ENCODE results near the gene RRAS.
A peak's percentile ranks its signal among the peaks of the same experiment; 100 is the strongest.

Gene RRAS

GRCh38 chr19:49640113-49640898, at the start of gene RRAS:
RRAS (minus strand) TSS chr19:49640143; CDS start chr19:49640098, 45 bp downstream.
- Histone ChIP-seq H3K4me1 (ENCODE audit: control insufficient read depth in 5 of 5, insufficient read depth in 5 of 5, low read length in 5 of 5) (peaks cover 17 to 75% (median 66%) of the 10 kb centered on the region in 5 donors), H3K4me3 (ENCODE audit: low read depth in 1 of 5, low read length in 5 of 5) (peak within 1 kb of the TSS; percentile 77 to 89 (median 85)), H3K36me3 (ENCODE audit: control insufficient read depth in 5 of 5, insufficient read depth in 5 of 5, low read length in 5 of 5) (peaks cover 0 to 19% (median 16%) of the 10 kb centered on the region in 5 donors), H3K9ac (ENCODE audit: low read length in 5 of 5) (peak within 1 kb of the TSS; percentile 94 to 100 (median 98)), H3K27ac (ENCODE audit: low read depth, low read length) (peak within 1 kb of the TSS; percentile 100), H3K9me3 (ENCODE audit: control insufficient read depth in 5 of 5, low read length in 5 of 5) (no peaks in the 10 kb centered on the region), H3K27me3 (ENCODE audit: control insufficient read depth in 5 of 5, insufficient read depth in 4 of 5, low read length in 5 of 5) (peaks cover 0 to 5% (median 0%) of the 10 kb centered on the region in 5 donors)

- Histone ChIP-seq H3K9ac (ENCODE audit: low read length in 5 of 5) (peak within 1 kb of the TSS in 3 of 5 donors; percentile 27 to 68 (median 50)), H3K36me3 (ENCODE audit: control insufficient read depth in 5 of 5, insufficient read depth in 5 of 5, low read length in 5 of 5) (peaks cover 0 to 34% (median 28%) of the 10 kb centered on the region in 5 donors), H3K27me3 (ENCODE audit: control insufficient read depth in 5 of 5, insufficient read depth in 4 of 5, low read length in 5 of 5) (peaks cover 10 to 33% (median 21%) of the 10 kb centered on the region in 5 donors), H3K9me3 (ENCODE audit: control insufficient read depth in 5 of 5, low read length in 5 of 5) (no peaks in the 10 kb centered on the region), H3K27ac (ENCODE audit: low read depth, low read length) (peak within 1 kb of the TSS; percentile 30), H3K4me3 (ENCODE audit: low read depth in 1 of 5, low read length in 5 of 5) (peak within 1 kb of the TSS; percentile 43 to 75 (median 66)), H3K4me1 (ENCODE audit: control insufficient read depth in 5 of 5, insufficient read depth in 5 of 5, low read length in 5 of 5) (peaks cover 7 to 58% (median 40%) of the 10 kb centered on the region in 5 donors)
Observed at GRCh38 chr19:49689133-49690078, 49.5 kb upstream of the RRAS start, which contains the start of gene ADM5. ADM5 (plus strand) TSS chr19:49689594; CDS start chr19:49689838, 244 bp downstream.

GRCh38 chr19:49688531-49689132, 48.7 kb upstream of the RRAS start:
- Histone ChIP-seq H3K27me3 (ENCODE audit: control insufficient read depth in 5 of 5, insufficient read depth in 4 of 5, low read length in 5 of 5) (peaks cover 10 to 33% (median 21%) of the 10 kb centered on the region in 5 donors), H3K9me3 (ENCODE audit: control insufficient read depth in 5 of 5, low read length in 5 of 5) (no peaks in the 10 kb centered on the region), H3K27ac (ENCODE audit: low read depth, low read length) (no peak overlapping the region), H3K36me3 (ENCODE audit: control insufficient read depth in 5 of 5, insufficient read depth in 5 of 5, low read length in 5 of 5) (peaks cover 0 to 42% (median 36%) of the 10 kb centered on the region in 5 donors), H3K4me3 (ENCODE audit: low read depth in 1 of 5, low read length in 5 of 5) (peak overlapping the region in 2 of 5 donors; percentile 19 to 65), H3K9ac (ENCODE audit: low read length in 5 of 5) (peak overlapping the region in 1 of 5 donors; percentile 14), H3K4me1 (ENCODE audit: control insufficient read depth in 5 of 5, insufficient read depth in 5 of 5, low read length in 5 of 5) (peaks cover 7 to 58% (median 40%) of the 10 kb centered on the region in 5 donors)

GRCh38 chr19:49687566-49688316, 47.8 kb upstream of the RRAS start:
- H3K36me3 ChIP-seq (ENCODE audit: control insufficient read depth in 5 of 5, insufficient read depth in 5 of 5, low read length in 5 of 5): peaks cover 0 to 46% (median 39%) of the 10 kb centered on the region in 5 donors
- H3K4me3 ChIP-seq (ENCODE audit: low read depth in 1 of 5, low read length in 5 of 5): peak overlapping the region in 2 of 5 donors; percentile 24 to 65
- no peak overlapping the region for H3K9ac ChIP-seq (ENCODE audit: low read length in 5 of 5)
- H3K4me1 ChIP-seq (ENCODE audit: control insufficient read depth in 5 of 5, insufficient read depth in 5 of 5, low read length in 5 of 5): peaks cover 7 to 58% (median 40%) of the 10 kb centered on the region in 5 donors
- peaks cover 10 to 33% (median 21%) of the 10 kb centered on the region in 5 donors for H3K27me3 ChIP-seq (ENCODE audit: control insufficient read depth in 5 of 5, insufficient read depth in 4 of 5, low read length in 5 of 5)
- H3K9me3 ChIP-seq (ENCODE audit: control insufficient read depth in 5 of 5, low read length in 5 of 5): no peaks in the 10 kb centered on the region
- H3K27ac ChIP-seq (ENCODE audit: low read depth, low read length): no peak overlapping the region

GRCh38 chr19:49687150-49687549, 47.2 kb upstream of the RRAS start:
- peaks cover 7 to 58% (median 41%) of the 10 kb centered on the region in 5 donors for H3K4me1 ChIP-seq (ENCODE audit: control insufficient read depth in 5 of 5, insufficient read depth in 5 of 5, low read length in 5 of 5)
- H3K27ac ChIP-seq (ENCODE audit: low read depth, low read length): no peak overlapping the region
- H3K36me3 ChIP-seq (ENCODE audit: control insufficient read depth in 5 of 5, insufficient read depth in 5 of 5, low read length in 5 of 5): peaks cover 0 to 51% (median 43%) of the 10 kb centered on the region in 5 donors
- no peaks in the 10 kb centered on the region for H3K9me3 ChIP-seq (ENCODE audit: control insufficient read depth in 5 of 5, low read length in 5 of 5)
- no peak overlapping the region for H3K9ac ChIP-seq (ENCODE audit: low read length in 5 of 5)
- H3K4me3 ChIP-seq (ENCODE audit: low read depth in 1 of 5, low read length in 5 of 5): peak overlapping the region in 1 of 5 donors; percentile 65
- peaks cover 10 to 33% (median 21%) of the 10 kb centered on the region in 5 donors for H3K27me3 ChIP-seq (ENCODE audit: control insufficient read depth in 5 of 5, insufficient read depth in 4 of 5, low read length in 5 of 5)

- H3K4me3 ChIP-seq (ENCODE audit: low read depth in 1 of 5, low read length in 5 of 5): no peak overlapping the region
- H3K27ac ChIP-seq (ENCODE audit: low read depth, low read length): no peak overlapping the region
Observed at GRCh38 chr19:49686503-49687088, 46.7 kb upstream of the RRAS start.

GRCh38 chr19:49685845-49686332, 45.9 kb upstream of the RRAS start:
- H3K27ac ChIP-seq (ENCODE audit: low read depth, low read length): no peak overlapping the region
- no peak overlapping the region for H3K4me3 ChIP-seq (ENCODE audit: low read depth in 1 of 5, low read length in 5 of 5)
- H3K4me1 ChIP-seq (ENCODE audit: control insufficient read depth in 5 of 5, insufficient read depth in 5 of 5, low read length in 5 of 5): peaks cover 7 to 57% (median 41%) of the 10 kb centered on the region in 5 donors
- peaks cover 0 to 57% (median 49%) of the 10 kb centered on the region in 5 donors for H3K36me3 ChIP-seq (ENCODE audit: control insufficient read depth in 5 of 5, insufficient read depth in 5 of 5, low read length in 5 of 5)
- peaks cover 9 to 25% (median 12%) of the 10 kb centered on the region in 5 donors for H3K27me3 ChIP-seq (ENCODE audit: control insufficient read depth in 5 of 5, insufficient read depth in 4 of 5, low read length in 5 of 5)
- H3K9me3 ChIP-seq (ENCODE audit: control insufficient read depth in 5 of 5, low read length in 5 of 5): no peaks in the 10 kb centered on the region
- no peak overlapping the region for H3K9ac ChIP-seq (ENCODE audit: low read length in 5 of 5)

More at GRCh38 chr19:49686503-49687088, 46.7 kb upstream of the RRAS start:
- peaks cover 10 to 32% (median 19%) of the 10 kb centered on the region in 5 donors for H3K27me3 ChIP-seq (ENCODE audit: control insufficient read depth in 5 of 5, insufficient read depth in 4 of 5, low read length in 5 of 5)
- peaks cover 0 to 57% (median 49%) of the 10 kb centered on the region in 5 donors for H3K36me3 ChIP-seq (ENCODE audit: control insufficient read depth in 5 of 5, insufficient read depth in 5 of 5, low read length in 5 of 5)
- peaks cover 7 to 61% (median 46%) of the 10 kb centered on the region in 5 donors for H3K4me1 ChIP-seq (ENCODE audit: control insufficient read depth in 5 of 5, insufficient read depth in 5 of 5, low read length in 5 of 5)
- no peak overlapping the region for H3K9ac ChIP-seq (ENCODE audit: low read length in 5 of 5)
- H3K9me3 ChIP-seq (ENCODE audit: control insufficient read depth in 5 of 5, low read length in 5 of 5): no peaks in the 10 kb centered on the region

- Histone ChIP-seq H3K27me3 (ENCODE audit: control insufficient read depth in 5 of 5, insufficient read depth in 4 of 5, low read length in 5 of 5) (peaks cover 5 to 18% (median 10%) of the 10 kb centered on the region in 5 donors), H3K9ac (ENCODE audit: low read length in 5 of 5) (no peak overlapping the region), H3K27ac (ENCODE audit: low read depth, low read length) (no peak overlapping the region), H3K9me3 (ENCODE audit: control insufficient read depth in 5 of 5, low read length in 5 of 5) (no peaks in the 10 kb centered on the region), H3K36me3 (ENCODE audit: control insufficient read depth in 5 of 5, insufficient read depth in 5 of 5, low read length in 5 of 5) (peaks cover 0 to 57% (median 49%) of the 10 kb centered on the region in 5 donors), H3K4me1 (ENCODE audit: control insufficient read depth in 5 of 5, insufficient read depth in 5 of 5, low read length in 5 of 5) (peaks cover 4 to 57% (median 41%) of the 10 kb centered on the region in 5 donors), H3K4me3 (ENCODE audit: low read depth in 1 of 5, low read length in 5 of 5) (no peak overlapping the region)
Observed at GRCh38 chr19:49684983-49685553, 45.1 kb upstream of the RRAS start.

All from subcutaneous abdominal adipose tissue (tissue), 5 donors.